Ramos (cell line): ENCODE data around the gene SPACA5.
"Not testable (repeated sequence)": the region's sequence is repeated elsewhere in the genome, so short reads cannot be mapped to it uniquely, and the experiment has no call there.

Source experiments
- in situ Hi-C: fragments of 300-500 bp; cut with MboI; formaldehyde crosslinking; loops from one replicate; pipeline ENCODE4 v1.14.3; 2022; ENCODE audit warnings: low sequenced_read_pairs; ENCODE audit not compliant: unreplicated experiment

The SPACA5 gene

DNA sequence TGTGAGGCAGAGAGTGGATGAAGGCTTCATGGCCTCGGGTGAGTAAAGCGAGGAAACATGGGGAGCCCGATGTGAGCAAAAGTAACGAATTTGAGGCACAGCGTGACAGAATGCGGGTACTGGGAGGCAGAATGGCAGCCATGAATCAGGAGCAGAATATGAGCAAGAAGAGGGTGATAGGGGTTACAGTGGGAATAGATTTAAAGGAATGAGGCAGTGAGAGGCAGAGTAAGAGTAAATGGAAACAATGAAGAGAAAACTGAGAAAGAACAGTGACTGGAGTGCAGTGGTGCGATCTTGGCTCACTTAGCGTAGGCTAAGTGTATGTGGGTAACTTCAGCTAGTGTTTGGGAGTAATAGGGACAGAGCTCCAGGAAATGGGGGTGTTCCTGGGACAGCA is at the start of gene SPACA5:
Gene SPACA5 (plus strand): TSS at position 301 of the 400 bp plus-strand sequence. CDS start 815 bp downstream, outside the sequence.
- in situ Hi-C loops = not testable (repeated sequence)

DNA sequence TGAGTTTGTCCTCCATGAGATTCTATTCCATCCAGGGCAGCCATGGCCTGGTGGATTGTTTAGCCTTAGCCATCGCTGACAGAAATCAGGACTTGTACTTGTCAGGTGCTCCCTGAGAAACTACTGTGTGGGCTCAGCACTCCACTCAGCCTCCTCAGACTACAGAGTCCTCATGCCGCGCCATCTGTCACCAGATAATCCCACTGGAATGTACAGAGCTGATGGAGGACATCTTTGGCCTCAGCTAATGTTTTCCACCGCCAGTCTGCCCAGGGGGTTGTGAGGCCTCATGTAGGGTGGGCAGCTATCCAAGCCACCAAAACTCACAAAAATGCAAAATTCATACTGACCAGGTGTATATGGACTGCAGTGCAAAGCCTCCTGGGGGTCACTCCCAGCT is 48.6 kb upstream of the SPACA5 start:
- in situ Hi-C loops = not testable (repeated sequence)

DNA sequence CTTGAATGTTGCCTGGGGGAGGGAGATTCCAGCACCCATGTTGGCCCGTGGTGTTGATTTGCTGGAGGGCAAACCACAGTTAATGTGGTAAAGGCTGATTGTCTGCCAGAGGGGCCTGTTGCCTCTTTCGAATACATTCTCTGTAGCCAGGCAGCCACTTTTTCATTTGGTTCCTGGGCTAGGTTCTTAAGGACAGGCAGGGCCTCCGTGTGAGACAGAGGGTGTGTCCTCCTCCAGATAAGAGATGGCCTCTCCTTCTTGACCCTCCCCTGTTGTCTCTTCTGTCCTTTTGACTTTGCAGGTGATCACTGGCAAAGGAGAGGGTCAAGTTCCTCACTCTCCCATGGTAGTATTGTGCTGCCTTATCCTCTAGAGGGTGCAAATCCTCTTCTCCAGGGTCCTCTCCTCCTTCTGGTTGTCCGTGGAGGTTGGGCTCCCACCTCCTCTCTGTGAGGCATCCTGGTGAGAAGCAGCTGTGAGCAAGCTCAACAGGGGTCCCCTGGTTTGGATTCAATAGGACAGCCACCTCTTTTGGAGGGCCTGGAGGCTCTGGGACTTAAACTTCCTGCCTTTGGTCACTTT is 47.9 kb upstream of the SPACA5 start:
- in situ Hi-C loops = no loop called here

DNA sequence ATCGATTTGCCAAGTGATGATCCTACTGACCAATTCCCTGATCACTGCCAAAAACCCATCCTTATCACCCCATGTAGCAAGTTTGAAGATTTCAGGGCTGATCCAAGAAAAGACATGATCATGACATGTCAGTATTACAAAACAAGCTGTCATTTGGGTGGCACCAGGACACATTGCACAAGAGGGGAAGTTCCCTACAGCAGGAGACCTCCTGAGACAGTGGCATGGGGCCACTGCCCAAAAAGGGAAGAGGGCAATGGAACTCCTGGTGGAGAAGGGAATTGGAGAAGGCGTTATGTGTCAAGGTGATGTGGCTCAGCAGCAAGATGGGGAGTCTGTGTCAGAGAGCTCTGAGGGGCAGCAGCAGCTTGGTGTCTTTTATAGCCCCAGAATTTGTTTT is 46.4 kb upstream of the SPACA5 start:
- in situ Hi-C loops = no loop called here

DNA sequence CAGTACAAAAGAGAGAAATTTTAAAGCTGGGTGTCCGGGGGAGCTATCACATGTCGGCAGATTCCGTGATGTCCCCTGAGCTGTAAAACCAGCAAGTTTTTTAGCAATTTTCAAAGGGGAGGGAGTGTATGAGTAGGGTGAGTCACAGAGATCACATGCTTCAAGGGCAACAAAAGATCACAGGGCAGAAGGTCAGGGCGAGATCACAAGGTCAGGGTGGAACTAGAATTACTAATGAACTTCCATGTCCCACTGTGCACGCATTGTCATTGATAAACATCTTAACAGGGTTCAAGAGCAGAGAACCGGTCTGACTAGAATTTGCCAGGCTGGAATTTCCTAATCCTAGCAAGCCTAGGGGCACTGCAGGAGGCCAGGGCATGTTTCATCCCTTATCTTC is 45.0 kb upstream of the SPACA5 start:
- in situ Hi-C loops = not testable (repeated sequence)

- in situ Hi-C loops = not testable (repeated sequence)
These were observed 41.3 kb upstream of the SPACA5 start for GRCh38 chrX:47965526-47965925.

DNA sequence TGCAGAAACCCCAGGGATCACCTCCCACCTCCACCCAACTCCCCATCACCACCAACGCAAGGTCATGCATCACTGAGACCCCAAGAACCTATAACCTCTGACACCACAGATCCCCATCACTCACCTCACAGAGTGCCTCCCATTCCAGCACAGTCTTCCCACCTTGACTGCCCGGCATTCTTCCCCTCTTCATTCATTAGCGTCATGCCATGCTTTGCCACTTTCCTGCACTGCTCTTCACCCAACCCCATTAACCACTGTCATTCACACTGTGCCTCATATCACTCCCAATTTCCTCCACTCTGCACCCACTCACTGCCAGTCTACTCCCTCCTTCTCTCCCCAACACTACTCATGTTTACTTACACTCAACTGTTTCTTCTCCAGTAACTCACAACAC is 33.6 kb upstream of the SPACA5 start:
- in situ Hi-C loops = no loop called here

- in situ Hi-C loops = no loop called here
These were observed 30.3 kb upstream of the SPACA5 start for GRCh38 chrX:47976254-47977151.

DNA sequence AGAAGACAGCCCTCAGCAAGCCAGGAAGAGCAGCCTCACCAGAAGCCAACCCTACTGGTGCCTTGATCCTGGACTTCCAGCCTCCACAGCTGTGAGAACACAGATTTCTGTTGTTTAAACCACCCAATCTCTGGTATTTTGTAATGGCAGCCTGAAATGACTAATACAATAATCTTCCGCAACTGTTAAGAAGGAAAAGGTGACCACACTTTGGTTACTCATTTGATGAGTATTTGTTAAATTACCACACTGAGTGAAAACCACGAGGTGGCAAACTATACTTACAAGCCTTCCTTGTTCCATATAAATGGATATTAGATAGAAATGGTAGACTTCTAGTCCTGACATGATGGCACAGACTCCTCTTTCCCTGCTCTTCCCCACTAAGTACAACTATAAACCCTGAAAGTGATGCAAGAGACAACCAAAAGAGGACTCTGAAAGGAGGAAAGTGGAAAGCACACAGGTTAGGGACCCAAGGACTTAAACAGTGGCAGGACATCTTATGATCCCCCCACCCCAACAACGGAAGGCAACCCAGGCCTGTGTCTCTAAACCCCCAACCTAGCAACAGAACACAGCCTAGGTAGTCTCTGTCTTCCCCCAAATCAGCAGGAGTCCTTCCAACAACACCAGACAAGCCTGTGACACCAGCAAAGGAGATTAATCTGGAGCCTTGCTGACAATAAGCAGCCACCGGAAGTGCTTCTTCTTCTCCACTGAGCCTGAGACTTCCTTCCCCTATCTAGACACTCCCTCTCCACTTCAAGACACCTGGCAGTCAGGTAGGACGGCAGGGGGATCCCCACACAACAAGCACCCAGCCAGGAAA is 15.3 kb upstream of the SPACA5 start:
- in situ Hi-C loops = no loop called here

DNA sequence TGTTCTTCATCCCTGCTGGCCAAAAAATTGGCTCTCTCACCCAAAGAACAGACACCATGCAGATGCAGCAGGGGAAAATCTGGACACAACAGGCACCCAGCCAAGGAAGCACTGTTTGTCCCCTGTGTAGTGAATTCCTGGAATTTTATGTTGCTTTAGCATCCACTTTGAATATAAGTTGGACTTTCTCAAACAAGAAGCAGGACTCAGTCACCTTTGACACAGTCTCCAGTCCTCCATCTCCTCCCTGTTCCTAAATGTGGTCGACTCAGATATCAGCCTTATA is 14.8 kb upstream of the SPACA5 start:
- in situ Hi-C loops = no loop called here

DNA sequence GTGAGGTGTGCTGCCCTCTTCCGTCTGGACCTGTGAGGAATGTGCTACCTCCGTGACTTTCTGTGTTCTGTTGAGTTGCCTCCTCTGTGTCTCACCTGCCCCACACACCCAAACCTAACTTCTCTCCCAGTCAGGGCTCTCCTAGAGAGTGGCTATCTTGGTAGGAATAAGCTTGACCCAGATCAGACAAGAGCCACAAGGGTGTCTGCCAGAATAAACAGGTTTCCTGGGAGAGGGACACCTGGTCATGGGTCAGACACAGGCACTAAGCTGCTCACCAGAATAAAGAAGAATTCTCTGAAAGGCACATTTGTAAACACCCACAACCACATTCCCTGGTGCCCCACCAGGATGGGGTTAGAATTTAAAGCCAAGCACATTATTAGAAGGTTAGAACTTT is 14.1 kb upstream of the SPACA5 start:
- in situ Hi-C loops = no loop called here

GRCh38 chrX:48001260-48001659 is 5.5 kb upstream of the SPACA5 start:
- in situ Hi-C loops = no loop called here

- in situ Hi-C loops = no loop called here
These were observed 4.5 kb upstream of the SPACA5 start for GRCh38 chrX:48002319-48002718.

DNA sequence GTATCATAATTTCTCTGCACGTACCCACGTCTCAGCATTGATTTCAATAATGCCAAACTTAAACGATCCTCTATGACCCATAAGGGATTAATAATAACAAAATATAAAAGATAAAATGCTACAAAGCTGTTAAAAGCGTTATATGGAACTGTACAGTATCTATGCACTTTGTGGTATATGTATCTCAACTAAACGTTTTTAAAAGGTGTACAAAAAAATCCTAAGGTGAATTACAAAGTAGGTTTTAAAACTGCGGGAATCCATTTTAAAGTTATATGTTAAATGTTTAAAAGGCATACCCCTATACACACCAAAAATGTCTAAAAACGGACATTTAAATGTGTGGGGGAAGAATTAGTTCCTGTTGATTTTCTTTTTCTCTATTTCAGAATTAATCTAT is 3.9 kb upstream of the SPACA5 start:
- in situ Hi-C loops = no loop called here

DNA sequence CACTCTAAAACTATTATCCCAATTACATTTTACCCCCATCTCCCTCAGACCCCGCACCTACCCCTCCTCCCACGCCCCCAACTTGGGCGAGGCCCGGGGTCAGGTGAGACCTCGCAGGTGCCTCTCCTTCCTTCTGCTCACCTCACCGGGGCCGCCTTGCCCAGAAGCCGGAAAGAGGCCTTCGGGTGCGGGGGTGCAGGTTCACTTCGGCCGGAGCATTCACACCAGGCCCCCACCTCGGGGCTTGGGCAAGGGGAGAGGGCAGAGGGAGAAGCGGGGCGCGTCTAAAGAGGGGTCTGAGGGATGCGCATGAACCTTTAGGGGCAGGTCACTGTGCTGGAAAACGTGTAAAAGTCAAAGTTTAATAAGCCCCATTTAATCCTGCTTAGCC is 3.4 kb upstream of the SPACA5 start:
- in situ Hi-C loops = no loop called here

GRCh38 chrX:48003758-48004457 is 2.9 kb upstream of the SPACA5 start, which contains the start of gene ZNF182:
ZNF182 (minus strand) TSS chrX:48003989; CDS start chrX:48002609, 1,380 bp downstream.
- in situ Hi-C loops = no loop called here

DNA sequence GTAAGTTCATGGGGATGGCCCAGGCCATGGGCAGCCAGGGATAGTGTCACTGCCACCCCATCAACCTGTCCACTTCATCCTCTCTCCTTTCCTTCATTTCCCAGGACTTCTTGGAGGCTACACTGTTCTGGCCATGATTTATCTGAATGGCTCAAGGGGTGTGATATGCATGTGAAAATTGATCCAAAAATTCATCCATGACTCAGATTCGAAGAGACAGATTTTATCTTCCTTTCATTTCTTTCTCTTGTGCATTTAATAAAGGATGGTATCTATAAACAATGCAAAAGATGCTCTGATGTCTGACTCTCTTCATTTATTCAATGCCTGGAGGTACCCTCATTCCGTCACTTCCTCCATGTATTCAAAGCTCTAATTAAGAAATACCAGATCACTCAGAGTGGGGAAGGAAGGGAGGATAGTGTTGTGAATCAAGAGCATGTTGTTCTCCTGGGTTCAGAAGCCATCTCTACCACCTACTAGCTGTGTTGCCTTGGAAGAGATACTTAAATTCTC is 2.7 kb downstream of the SPACA5 start:
- in situ Hi-C loops = not testable (repeated sequence)

- in situ Hi-C loops = not testable (repeated sequence)
These were observed 10.0 kb downstream of the SPACA5 start for GRCh38 chrX:48016583-48017310.

DNA sequence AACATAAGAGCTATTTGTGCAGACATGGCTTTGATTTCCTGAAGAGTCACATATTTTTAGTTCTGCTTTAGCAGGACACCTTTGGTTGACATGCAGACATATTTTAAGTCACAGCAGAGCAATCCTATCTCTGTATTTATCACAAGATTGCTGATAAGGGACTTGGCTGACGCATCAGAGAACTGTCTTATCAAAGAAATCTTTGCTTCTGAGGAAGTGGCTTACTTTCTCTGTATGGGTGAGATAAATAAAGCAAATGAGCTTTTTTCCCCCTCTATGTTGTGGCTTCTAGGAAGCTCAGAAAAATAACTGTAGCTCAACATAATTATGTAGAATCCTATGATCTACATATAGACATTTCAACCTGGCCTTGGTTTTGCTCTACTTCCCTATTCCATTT is 13.1 kb downstream of the SPACA5 start:
- in situ Hi-C loops = not testable (repeated sequence)

GRCh38 chrX:48020472-48020871 is 13.7 kb downstream of the SPACA5 start:
- in situ Hi-C loops = not testable (repeated sequence)
